Measurements from ENCODE around the gene DUSP18. TPM values are rescaled to one million over a fixed set of nuclear protein-coding genes. Genes with fewer than 3 reads are reported as not detected.

The DUSP18 gene
- total and polyA plus RNA-seq, 4 donors = 7.9 to 27.1 (median 12.6) TPM

DNA sequence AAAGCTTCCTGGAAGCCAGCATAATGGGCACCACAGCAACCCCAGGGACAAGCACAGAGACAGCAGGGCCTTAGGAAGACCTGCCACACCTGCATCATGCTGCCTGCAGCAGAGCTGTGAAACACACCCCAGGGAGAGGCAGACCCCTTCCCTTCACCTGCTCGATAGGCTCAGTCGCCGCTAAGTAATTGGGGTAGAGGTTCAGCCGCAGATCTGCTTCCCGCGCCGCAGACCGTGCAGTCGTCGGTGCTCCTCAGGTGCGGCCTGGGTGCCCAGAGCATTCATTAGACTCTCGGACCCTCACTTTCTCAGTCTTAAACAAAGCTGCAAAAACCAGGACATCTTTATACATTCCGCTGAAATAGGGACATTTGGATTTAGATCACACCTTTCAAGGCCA is 2.9 kb downstream of the DUSP18 start:
- Histone ChIP-seq H3K36me3 (ENCODE audit: control insufficient read depth in 4 of 4, insufficient read depth in 4 of 4, low read length in 4 of 4) (peaks cover 0 to 15% (median 5%) of the 10 kb centered on the region in 4 donors), H3K9ac (ENCODE audit: insufficient read depth in 1 of 2, low read length in 2 of 2) (no peak overlapping the region), H3K9me3 (ENCODE audit: control insufficient read depth in 4 of 4, insufficient read depth in 3 of 4, low read length in 3 of 4) (no peaks in the 10 kb centered on the region), H3K27ac (ENCODE audit: low read depth in 1 of 2, low read length in 1 of 2) (no peak overlapping the region), H3K4me1 (ENCODE audit: control insufficient read depth in 5 of 5, insufficient read depth in 5 of 5, low read length in 5 of 5) (peaks cover 0 to 17% (median 5%) of the 10 kb centered on the region in 5 donors), H3K4me3 (no peak overlapping the region), H3K27me3 (ENCODE audit: control insufficient read depth in 3 of 3, insufficient read depth in 3 of 3, low read length in 2 of 3) (no peaks in the 10 kb centered on the region)
- WGBS, 2 donors = 98% methylated on average over 13 of the region's 13 CpGs
- ATAC-seq (ENCODE audit: insufficient read depth, low FRiP score) (no peak), DNase-seq (no peak)
- TF ChIP-seq, protein P1, sequence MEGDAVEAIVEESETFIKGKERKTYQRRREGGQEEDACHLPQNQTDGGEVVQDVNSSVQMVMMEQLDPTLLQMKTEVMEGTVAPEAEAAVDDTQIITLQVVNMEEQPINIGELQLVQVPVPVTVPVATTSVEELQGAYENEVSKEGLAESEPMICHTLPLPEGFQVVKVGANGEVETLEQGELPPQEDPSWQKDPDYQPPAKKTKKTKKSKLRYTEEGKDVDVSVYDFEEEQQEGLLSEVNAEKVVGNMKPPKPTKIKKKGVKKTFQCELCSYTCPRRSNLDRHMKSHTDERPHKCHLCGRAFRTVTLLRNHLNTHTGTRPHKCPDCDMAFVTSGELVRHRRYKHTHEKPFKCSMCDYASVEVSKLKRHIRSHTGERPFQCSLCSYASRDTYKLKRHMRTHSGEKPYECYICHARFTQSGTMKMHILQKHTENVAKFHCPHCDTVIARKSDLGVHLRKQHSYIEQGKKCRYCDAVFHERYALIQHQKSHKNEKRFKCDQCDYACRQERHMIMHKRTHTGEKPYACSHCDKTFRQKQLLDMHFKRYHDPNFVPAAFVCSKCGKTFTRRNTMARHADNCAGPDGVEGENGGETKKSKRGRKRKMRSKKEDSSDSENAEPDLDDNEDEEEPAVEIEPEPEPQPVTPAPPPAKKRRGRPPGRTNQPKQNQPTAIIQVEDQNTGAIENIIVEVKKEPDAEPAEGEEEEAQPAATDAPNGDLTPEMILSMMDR (IDR thresholded peaks at IDR 0.05; ENCODE audit: control extremely low read depth, extremely low read depth) = no peak

DNA sequence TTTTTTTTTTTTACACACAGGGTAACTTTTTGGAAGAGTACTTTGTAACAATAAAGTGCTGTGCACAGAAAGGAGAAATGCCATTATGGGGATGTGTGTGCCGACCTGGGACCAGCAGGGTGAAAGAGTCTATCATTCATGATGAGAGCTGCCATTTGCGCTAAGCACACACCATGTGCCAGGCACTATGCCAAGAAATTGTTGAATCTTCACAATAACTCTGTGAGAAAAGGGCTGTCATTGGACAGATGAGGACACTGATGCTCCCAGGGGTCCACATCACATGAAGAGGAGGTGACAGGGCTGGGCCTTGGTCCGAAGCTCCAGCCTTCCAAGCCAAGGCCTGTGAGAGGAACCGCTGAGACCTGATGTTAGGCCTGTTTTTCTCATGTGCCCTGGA is 5.6 kb downstream of the DUSP18 start:
- H3K9me3 ChIP-seq (ENCODE audit: control insufficient read depth in 4 of 4, insufficient read depth in 3 of 4, low read length in 3 of 4) = no peaks in the 10 kb centered on the region
- no peaks in the 10 kb centered on the region for H3K27me3 ChIP-seq (ENCODE audit: control insufficient read depth in 3 of 3, insufficient read depth in 3 of 3, low read length in 2 of 3)
- no peak overlapping the region for H3K27ac ChIP-seq (ENCODE audit: low read depth in 1 of 2, low read length in 1 of 2)
- 90 to 94% methylated on average over 4 of the region's 4 CpGs for WGBS, 2 donors
- DNase-seq = no peak
- H3K36me3 ChIP-seq (ENCODE audit: control insufficient read depth in 4 of 4, insufficient read depth in 4 of 4, low read length in 4 of 4) = peaks cover 0 to 15% (median 5%) of the 10 kb centered on the region in 4 donors
- TF ChIP-seq, protein P1 (IDR thresholded peaks at IDR 0.05; ENCODE audit: control extremely low read depth, extremely low read depth) = no peak
- no peak overlapping the region for H3K9ac ChIP-seq (ENCODE audit: insufficient read depth in 1 of 2, low read length in 2 of 2)
- no peak overlapping the region for H3K4me3 ChIP-seq
- peaks cover 0 to 5% (median 0%) of the 10 kb centered on the region in 5 donors for H3K4me1 ChIP-seq (ENCODE audit: control insufficient read depth in 5 of 5, insufficient read depth in 5 of 5, low read length in 5 of 5)
- no peak for ATAC-seq (ENCODE audit: insufficient read depth, low FRiP score)

DNA sequence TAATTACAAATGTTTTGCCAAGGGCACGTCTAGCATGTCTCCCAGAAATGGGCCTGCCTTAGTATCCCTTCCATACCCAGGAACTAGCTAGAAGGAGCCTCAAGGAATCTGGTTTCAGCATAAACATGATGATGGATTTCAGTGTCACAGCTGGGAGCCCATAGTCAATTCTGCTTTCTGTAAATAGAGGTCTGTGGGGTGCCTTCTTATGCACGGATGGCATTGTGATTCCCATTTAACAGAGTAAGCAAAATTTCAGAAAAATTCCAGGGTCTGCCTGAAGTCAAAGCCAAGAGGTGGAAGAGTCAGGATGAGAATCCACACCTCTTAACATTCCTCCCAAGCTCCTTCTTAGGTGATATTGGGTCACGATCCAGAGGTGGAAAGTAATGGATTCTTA is 12.1 kb downstream of the DUSP18 start:
- no peaks in the 10 kb centered on the region for H3K9me3 ChIP-seq (ENCODE audit: control insufficient read depth in 4 of 4, insufficient read depth in 3 of 4, low read length in 3 of 4)
- DNase-seq (no peak), ATAC-seq (ENCODE audit: insufficient read depth, low FRiP score) (no peak)
- WGBS, 2 donors = 82 to 88% methylated on average over 3 of the region's 3 CpGs
- H3K27ac ChIP-seq (ENCODE audit: low read depth in 1 of 2, low read length in 1 of 2) = no peak overlapping the region
- H3K27me3 ChIP-seq (ENCODE audit: control insufficient read depth in 3 of 3, insufficient read depth in 3 of 3, low read length in 2 of 3) = no peaks in the 10 kb centered on the region
- no peak overlapping the region for H3K4me3 ChIP-seq
- H3K36me3 ChIP-seq (ENCODE audit: control insufficient read depth in 4 of 4, insufficient read depth in 4 of 4, low read length in 4 of 4) = peaks cover 0 to 8% (median 0%) of the 10 kb centered on the region in 4 donors
- peaks cover 0 to 1% (median 0%) of the 10 kb centered on the region in 5 donors for H3K4me1 ChIP-seq (ENCODE audit: control insufficient read depth in 5 of 5, insufficient read depth in 5 of 5, low read length in 5 of 5)
- H3K9ac ChIP-seq (ENCODE audit: insufficient read depth in 1 of 2, low read length in 2 of 2) = no peak overlapping the region
- TF ChIP-seq, protein P1 (IDR thresholded peaks at IDR 0.05; ENCODE audit: control extremely low read depth, extremely low read depth) = no peak

DNA sequence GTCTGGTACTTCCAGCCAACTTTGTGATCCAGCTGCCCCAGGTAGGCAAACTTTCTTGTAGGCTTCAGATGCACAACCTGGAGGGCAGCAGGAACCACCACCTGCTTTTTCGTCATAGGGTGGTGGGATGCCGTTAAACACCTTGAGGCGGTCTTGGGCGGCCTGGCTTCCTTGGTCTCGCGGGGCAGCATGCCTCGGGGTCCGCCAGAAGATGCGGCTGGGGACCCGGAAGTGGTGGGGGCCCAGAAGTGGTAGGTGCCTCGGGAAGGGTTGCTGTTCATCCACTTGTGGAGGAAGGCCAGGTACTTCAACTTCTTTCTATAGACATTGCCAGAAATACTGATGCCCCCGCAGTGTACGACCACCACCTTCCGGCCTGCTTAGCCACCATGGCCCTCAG is 13.3 kb downstream of the DUSP18 start:
- no peak overlapping the region for H3K27ac ChIP-seq (ENCODE audit: low read depth in 1 of 2, low read length in 1 of 2)
- 96 to 98% methylated on average over 14 of the region's 14 CpGs for WGBS, 2 donors
- DNase-seq = no peak
- peaks cover 0 to 8% (median 0%) of the 10 kb centered on the region in 4 donors for H3K36me3 ChIP-seq (ENCODE audit: control insufficient read depth in 4 of 4, insufficient read depth in 4 of 4, low read length in 4 of 4)
- no peaks in the 10 kb centered on the region for H3K27me3 ChIP-seq (ENCODE audit: control insufficient read depth in 3 of 3, insufficient read depth in 3 of 3, low read length in 2 of 3)
- no peak overlapping the region for H3K9ac ChIP-seq (ENCODE audit: insufficient read depth in 1 of 2, low read length in 2 of 2)
- no peaks in the 10 kb centered on the region for H3K9me3 ChIP-seq (ENCODE audit: control insufficient read depth in 4 of 4, insufficient read depth in 3 of 4, low read length in 3 of 4)
- no peak overlapping the region for H3K4me3 ChIP-seq
- ATAC-seq (ENCODE audit: insufficient read depth, low FRiP score) = no peak
- H3K4me1 ChIP-seq (ENCODE audit: control insufficient read depth in 5 of 5, insufficient read depth in 5 of 5, low read length in 5 of 5) = peaks cover 0 to 5% (median 0%) of the 10 kb centered on the region in 5 donors
- TF ChIP-seq, protein P1 (IDR thresholded peaks at IDR 0.05; ENCODE audit: control extremely low read depth, extremely low read depth) = no peak
